Measurements from ENCODE around the gene HS3ST6.

- TF ChIP-seq CTCF (IDR thresholded peaks at IDR 0.05): no peak
- TF ChIP-seq POLR2A (IDR thresholded peaks at IDR 0.05): no peak
Measured at GRCh38 chr16:1878256-1878655, 40.0 kb downstream of the HS3ST6 start.

Measured in Peyer's patch (tissue), 4 donors.